ENCODE results near the gene CTSE. TPM values are rescaled to one million over a fixed set of nuclear protein-coding genes. Genes with fewer than 3 reads are reported as not detected.

Gene CTSE
- polyA plus RNA-seq, 1 donor: 0.20 TPM

GRCh38 chr1:205971082-205971481 is 52.6 kb downstream of the CTSE start:
- no peak for DNase-seq (ENCODE audit: low read depth)

- DNase-seq (ENCODE audit: low read depth): no peak
Observed at GRCh38 chr1:205970486-205970885, 53.2 kb downstream of the CTSE start.

- DNase-seq (ENCODE audit: low read depth): no peak
Observed at GRCh38 chr1:205969229-205969628, 54.5 kb downstream of the CTSE start.

- DNase-seq (ENCODE audit: low read depth): no peak
Observed at GRCh38 chr1:205967554-205968335, 56.0 kb downstream of the CTSE start.

GRCh38 chr1:205965036-205965884 is 58.4 kb downstream of the CTSE start:
- no peak for DNase-seq (ENCODE audit: low read depth)

GRCh38 chr1:205963352-205964155 is 60.1 kb downstream of the CTSE start:
- DNase-seq (ENCODE audit: low read depth): no peak

GRCh38 chr1:205962821-205963221 is 60.9 kb downstream of the CTSE start:
- no peak for DNase-seq (ENCODE audit: low read depth)

GRCh38 chr1:205961991-205962820 is 61.5 kb downstream of the CTSE start:
- no peak for DNase-seq (ENCODE audit: low read depth)

GRCh38 chr1:205961405-205961804 is 62.3 kb downstream of the CTSE start:
- no peak for DNase-seq (ENCODE audit: low read depth)

GRCh38 chr1:205959789-205960188 is 63.9 kb downstream of the CTSE start:
- no peak for DNase-seq (ENCODE audit: low read depth)

Other genes with a start within 250 kb of the CTSE start
- 3.7 TPM for gene RAB29, start 248.4 kb downstream of the CTSE start, polyA plus RNA-seq (ENCODE audit: insufficient read length)
- gene SLC41A1, start 210.7 kb downstream of the CTSE start, polyA plus RNA-seq (ENCODE audit: insufficient read length): 30.5 TPM
- gene PM20D1, start 173.8 kb downstream of the CTSE start, polyA plus RNA-seq (ENCODE audit: insufficient read length): not detected
- 0.04 TPM for gene SLC26A9, start 80.4 kb downstream of the CTSE start, polyA plus RNA-seq (ENCODE audit: insufficient read length)
- 9.2 TPM for gene RAB7B, start 20.5 kb downstream of the CTSE start, polyA plus RNA-seq (ENCODE audit: insufficient read length)
- gene RHEX, start 29.3 kb upstream of the CTSE start, polyA plus RNA-seq (ENCODE audit: insufficient read length): 0.53 TPM
- gene AVPR1B, start 93.5 kb upstream of the CTSE start, polyA plus RNA-seq (ENCODE audit: insufficient read length): 0.24 TPM
- gene FAM72A, start 178.9 kb upstream of the CTSE start, polyA plus RNA-seq (ENCODE audit: insufficient read length): 3.6 TPM
- gene SRGAP2, start 179.6 kb upstream of the CTSE start, polyA plus RNA-seq (ENCODE audit: insufficient read length): 66.0 TPM